Islet of Langerhans (tissue), 1 donor: Measurements from ENCODE around the gene OPRM1.
"Not testable (repeated sequence)": the region's sequence is repeated elsewhere in the genome, so short reads cannot be mapped to it uniquely, and the experiment has no call there.

Experiments
- FAIRE-seq: peaks from one replicate; lab custom pipeline; 2011; peaks lifted over from hg19 to GRCh38; lab: Jason Lieb, UNC

The OPRM1 gene

GRCh38 chr6:154209555-154209954 is 170.5 kb downstream of the OPRM1 start:
- FAIRE-seq: no peak

GRCh38 chr6:154210678-154211077 is 171.6 kb downstream of the OPRM1 start:
- no peak for FAIRE-seq

- no peak for FAIRE-seq
Measured at GRCh38 chr6:154213782-154214181, 174.7 kb downstream of the OPRM1 start.

- FAIRE-seq: no peak
Measured at GRCh38 chr6:154218301-154218700, 179.3 kb downstream of the OPRM1 start.

- no peak for FAIRE-seq
Measured at GRCh38 chr6:154218787-154219186, 179.7 kb downstream of the OPRM1 start.

- FAIRE-seq: no peak
Measured at GRCh38 chr6:154219250-154219649, 180.2 kb downstream of the OPRM1 start.

GRCh38 chr6:154222716-154223115 is 183.7 kb downstream of the OPRM1 start:
- FAIRE-seq: no peak

- FAIRE-seq: no peak
Measured at GRCh38 chr6:154223296-154223695, 184.3 kb downstream of the OPRM1 start.

GRCh38 chr6:154226461-154226860 is 187.4 kb downstream of the OPRM1 start:
- no peak for FAIRE-seq

- no peak for FAIRE-seq
Measured at GRCh38 chr6:154227862-154228520, 189.0 kb downstream of the OPRM1 start.

- no peak for FAIRE-seq
Measured at GRCh38 chr6:154228521-154228905, 189.5 kb downstream of the OPRM1 start.

GRCh38 chr6:154229786-154230185 is 190.7 kb downstream of the OPRM1 start:
- FAIRE-seq: no peak

- no peak for FAIRE-seq
Measured at GRCh38 chr6:154230393-154230792, 191.4 kb downstream of the OPRM1 start.

- FAIRE-seq: no peak
Measured at GRCh38 chr6:154230910-154231595, 192.0 kb downstream of the OPRM1 start.

- no peak for FAIRE-seq
Measured at GRCh38 chr6:154232013-154232910, 193.2 kb downstream of the OPRM1 start.

- no peak for FAIRE-seq
Measured at GRCh38 chr6:154233383-154233782, 194.3 kb downstream of the OPRM1 start.

GRCh38 chr6:154234019-154234772 is 195.2 kb downstream of the OPRM1 start:
- FAIRE-seq: no peak

GRCh38 chr6:154236646-154237301 is 197.7 kb downstream of the OPRM1 start:
- FAIRE-seq: no peak

- FAIRE-seq: no peak
Measured at GRCh38 chr6:154238831-154239230, 199.8 kb downstream of the OPRM1 start.

GRCh38 chr6:154239392-154239791 is 200.4 kb downstream of the OPRM1 start:
- FAIRE-seq: no peak

GRCh38 chr6:154241061-154241460 is 202.0 kb downstream of the OPRM1 start:
- not testable (repeated sequence) for FAIRE-seq

- no peak for FAIRE-seq
Measured at GRCh38 chr6:154241581-154241980, 202.5 kb downstream of the OPRM1 start.
